H9 (cell line): ENCODE measurements around the gene NFKB1. TPM values are rescaled to one million over a fixed set of nuclear protein-coding genes. Genes with fewer than 3 reads are reported as not detected.

ENCODE experiments used
- DNase-seq: peaks from one replicate; pipeline ENCODE4 v3.0.0-alpha.2; 2017
- H2AFZ ChIP-seq: one replicate; pipeline ENCODE4 v1.6.1; 2013; ENCODE audit warnings: mild to moderate bottlenecking, low read length, control low read depth, moderate library complexity
- H2AK5ac ChIP-seq: 2 replicates; pipeline ENCODE4 v1.6.1; 2013; ENCODE audit warnings: low read length, control low read depth, mixed read lengths; ENCODE audit not compliant: insufficient read length
- H2BK120ac ChIP-seq: one replicate; pipeline ENCODE4 v1.6.1; 2013; ENCODE audit warnings: low read depth, mild to moderate bottlenecking, low read length, control low read depth, inconsistent platforms; ENCODE audit not compliant: poor library complexity, severe bottlenecking
- H2BK12ac ChIP-seq: 2 replicates; pipeline ENCODE4 v1.6.1; 2013; ENCODE audit warnings: low read length, control low read depth, mixed read lengths, low read depth; ENCODE audit not compliant: insufficient read length
- H2BK15ac ChIP-seq: 2 replicates; pipeline ENCODE4 v1.6.1; 2013; ENCODE audit warnings: low read depth, low read length, control low read depth
- H2BK20ac ChIP-seq: one replicate; pipeline ENCODE4 v1.6.1; 2013; ENCODE audit warnings: low read depth, mild to moderate bottlenecking, low read length, control low read depth, inconsistent platforms; ENCODE audit not compliant: poor library complexity, severe bottlenecking
- H2BK5ac ChIP-seq: 2 replicates; pipeline ENCODE4 v1.6.1; 2013; ENCODE audit warnings: low read length, control low read depth, mixed read lengths; ENCODE audit not compliant: insufficient read length
- H3K14ac ChIP-seq: 2 replicates; pipeline ENCODE4 v1.6.1; 2013; ENCODE audit warnings: low read length, control low read depth; ENCODE audit not compliant: insufficient read depth
- H3K18ac ChIP-seq: 2 replicates; pipeline ENCODE4 v1.6.1; 2013; ENCODE audit warnings: low read depth, mild to moderate bottlenecking, mixed read lengths, low read length, control low read depth; ENCODE audit not compliant: insufficient read length
- H3K23ac ChIP-seq: 2 replicates; pipeline ENCODE4 v1.6.1; 2013; ENCODE audit warnings: low read length, control low read depth, mixed read lengths, low read depth; ENCODE audit not compliant: insufficient read length
- H3K23me2 ChIP-seq: 2 replicates; pipeline ENCODE4 v1.6.1; 2013; ENCODE audit warnings: low read depth, mild to moderate bottlenecking, mixed read lengths, low read length, control low read depth; ENCODE audit not compliant: insufficient read length, poor library complexity, severe bottlenecking
- H3K27ac ChIP-seq: 2 replicates; pipeline ENCODE4 v1.5.1; 2013; ENCODE audit warnings: low read length, control low read depth, mixed read lengths, low read depth; ENCODE audit not compliant: insufficient read length
- H3K27me3 ChIP-seq: 2 replicates; pipeline ENCODE4 v1.6.1; 2013; ENCODE audit warnings: low read length, control low read depth, inconsistent platforms; ENCODE audit not compliant: insufficient read depth
- H3K4ac ChIP-seq: 2 replicates; pipeline ENCODE4 v1.6.1; 2013; ENCODE audit warnings: low read depth, mild to moderate bottlenecking, control low read depth, inconsistent platforms, low read length, moderate library complexity
- H3K4me1 ChIP-seq: 2 replicates; pipeline ENCODE4 v1.6.1; 2013; ENCODE audit warnings: low read length, control low read depth, inconsistent platforms; ENCODE audit not compliant: insufficient read depth
- H3K4me2 ChIP-seq: 2 replicates; pipeline ENCODE4 v1.6.1; 2013; ENCODE audit warnings: low read length, control low read depth, mixed read lengths; ENCODE audit not compliant: insufficient read length, insufficient read depth
- H3K56ac ChIP-seq: 2 replicates; pipeline ENCODE4 v1.6.1; 2013; ENCODE audit warnings: low read depth, mild to moderate bottlenecking, mixed read lengths, low read length, control low read depth; ENCODE audit not compliant: insufficient read length
- H3K79me1 ChIP-seq: 2 replicates; pipeline ENCODE4 v1.6.1; 2013; ENCODE audit warnings: low read depth, mild to moderate bottlenecking, moderate library complexity, low read length, control low read depth, inconsistent platforms; ENCODE audit not compliant: insufficient read depth, poor library complexity, severe bottlenecking
- H3K79me2 ChIP-seq: 2 replicates; pipeline ENCODE4 v1.6.1; 2013; ENCODE audit warnings: low read length, control low read depth, inconsistent platforms; ENCODE audit not compliant: insufficient read depth
- H3K9ac ChIP-seq: 2 replicates; pipeline ENCODE4 v1.6.1; 2013; ENCODE audit warnings: low read length, control low read depth, mixed read lengths; ENCODE audit not compliant: insufficient read length; ENCODE audit errors: extremely low read depth
- H3K9me3 ChIP-seq: one replicate; pipeline ENCODE4 v1.6.1; 2013; ENCODE audit warnings: low read depth, low read length, inconsistent platforms; ENCODE audit not compliant: control insufficient read depth
- H3T11ph ChIP-seq: one replicate; pipeline ENCODE4 v1.6.1; 2013; ENCODE audit warnings: mild to moderate bottlenecking, low read length, control low read depth, inconsistent platforms
- H4K20me1 ChIP-seq: one replicate; pipeline ENCODE4 v1.6.1; 2013; ENCODE audit not compliant: control insufficient read depth, insufficient read length, insufficient read depth
- H4K5ac ChIP-seq: 2 replicates; pipeline ENCODE4 v1.6.1; 2013; ENCODE audit warnings: low read depth, mild to moderate bottlenecking, mixed read lengths, low read length, control low read depth; ENCODE audit not compliant: insufficient read length
- H4K8ac ChIP-seq: replicated peaks from 2 replicates; pipeline ENCODE4 v1.6.1; 2013; ENCODE audit warnings: low read length, control low read depth, mixed read lengths, low read depth; ENCODE audit not compliant: insufficient read length
- H4K91ac ChIP-seq: 2 replicates; pipeline ENCODE4 v1.6.1; 2013; ENCODE audit warnings: low read depth, mild to moderate bottlenecking, moderate library complexity, mixed read lengths, low read length, control low read depth; ENCODE audit not compliant: insufficient read length
- H3K27ac Mint-ChIP-seq, 3 experiments: 2 replicates in 2 of 3; 3 replicates in 1 of 3; pipeline ENCODE4 v1.8.0; 2020 to 2021; ENCODE audit warnings: mixed read lengths in 3 of 3, mild to moderate bottlenecking in 1 of 3, moderate library complexity in 1 of 3
- H3K27me3 Mint-ChIP-seq: 2 replicates; pipeline ENCODE4 v1.8.0; 2021; ENCODE audit warnings: low read depth, mild to moderate bottlenecking, moderate library complexity, mixed read lengths
- H3K36me3 Mint-ChIP-seq, 3 experiments: 2 replicates in 2 of 3; 3 replicates in 1 of 3; pipeline ENCODE4 v1.8.0; 2020 to 2021; ENCODE audit warnings: low read depth in 3 of 3, mixed read lengths in 3 of 3; ENCODE audit not compliant: insufficient read depth in 1 of 3
- H3K4me1 Mint-ChIP-seq, 2 experiments: 2 replicates each; pipeline ENCODE4 v1.8.0; 2020; ENCODE audit warnings: mixed read lengths in 2 of 2
- H3K4me3 Mint-ChIP-seq, 2 experiments: 2 replicates in 1 of 2; 3 replicates in 1 of 2; pipeline ENCODE4 v1.8.0; 2020 to 2021; ENCODE audit warnings: mild to moderate bottlenecking in 2 of 2, mixed read lengths in 2 of 2, moderate library complexity in 1 of 2
- H3K9me3 Mint-ChIP-seq, 2 experiments: 2 replicates in 1 of 2; 3 replicates in 1 of 2; pipeline ENCODE4 v1.8.0; 2020; ENCODE audit warnings: mild to moderate bottlenecking in 2 of 2, mixed read lengths in 2 of 2, moderate library complexity in 1 of 2
- WGBS: extraction: QIAGEN DNeasy Blood & Tissue Kit; methylation state at CpG from one replicate; pipeline ENCODE4 v1.1.7; 2013; ENCODE audit warnings: missing lambda C conversion rate, low lambda C conversion rate, mixed read lengths; ENCODE audit not compliant: insufficient read length; ENCODE audit errors: extremely low coverage; 5-methylcytosine and 5-hydroxymethylcytosine counted together
- total RNA-seq: library from RNA; stranded (reverse); gene quantifications from 2 replicates; pipeline ENCODE4 v1.2.1, GENCODE V29; 2021
- TF ChIP-seq, protein P1 (sequence below): fragments of 200-600 bp; sonication (generic); conservative IDR thresholded peaks from 3 replicates; pipeline ENCODE4 v1.8.0; 2021; ENCODE audit warnings: antibody characterized with exemption, mild to moderate bottlenecking

NFKB1 gene
- total RNA-seq, 1 experiment from 2014 or later = 5.7 TPM

DNA sequence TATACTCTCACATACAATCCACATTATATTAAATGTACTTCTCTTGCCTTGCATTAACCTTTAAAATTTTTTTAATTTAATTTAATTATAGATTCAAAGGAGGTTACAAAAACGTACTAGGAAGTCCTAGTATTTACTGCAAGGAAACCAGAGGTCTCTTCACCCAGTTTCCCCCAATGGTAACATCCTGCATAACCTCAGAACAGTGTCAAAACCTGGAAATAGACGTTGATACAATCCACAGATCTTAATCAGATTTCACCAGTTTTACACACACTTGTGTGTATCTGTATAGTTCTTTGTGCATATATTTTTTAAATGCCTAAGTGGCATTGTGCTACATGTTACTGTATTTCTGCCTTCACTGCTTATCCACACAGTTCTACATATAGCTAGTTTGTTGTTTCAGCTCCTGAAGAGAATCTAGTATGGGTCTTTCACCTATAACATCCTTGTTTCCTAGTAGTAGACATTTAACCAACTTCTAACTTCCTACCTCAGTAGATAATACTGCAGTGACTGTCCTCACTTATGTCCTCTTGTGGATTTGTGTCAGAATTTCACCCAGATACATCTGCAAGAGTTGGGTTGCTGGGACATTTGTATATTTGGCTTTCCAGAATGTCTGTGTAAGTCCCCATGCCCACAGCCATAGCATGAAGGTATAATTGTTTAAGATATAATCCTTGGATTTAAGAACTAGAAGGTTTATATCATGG is 103.2 kb downstream of the NFKB1 start:
- H3K14ac ChIP-seq = no peak overlapping the region
- H2AFZ ChIP-seq = no peak overlapping the region
- no peak overlapping the region for H3K56ac ChIP-seq
- no peaks in the 10 kb centered on the region for H3K79me2 ChIP-seq
- no peak overlapping the region for H3K27ac ChIP-seq
- H3K4me2 ChIP-seq = no peak overlapping the region
- no peaks in the 10 kb centered on the region for H3K9me3 ChIP-seq
- H2BK120ac ChIP-seq = no peak overlapping the region
- no peak overlapping the region for H3K27ac Mint-ChIP-seq
- H3K9ac ChIP-seq = no peak overlapping the region
- no peak overlapping the region for H3K4me3 Mint-ChIP-seq
- no peak overlapping the region for H4K91ac ChIP-seq
- H3K23ac ChIP-seq = no peak overlapping the region
- H4K20me1 ChIP-seq = no peaks in the 10 kb centered on the region
- no peak overlapping the region for H2BK20ac ChIP-seq
- H3K36me3 Mint-ChIP-seq = peaks cover 0 to 5% (median 0%) of the 10 kb centered on the region in 3 experiments; a peak in 2 of 7 replicates
- H2BK5ac ChIP-seq = no peak overlapping the region
- H3K23me2 ChIP-seq = no peaks in the 10 kb centered on the region
- no peak overlapping the region for H2BK15ac ChIP-seq
- no peak overlapping the region for H2BK12ac ChIP-seq
- DNase-seq = no peak
- no peaks in the 10 kb centered on the region for H3K4me1 ChIP-seq
- no peak overlapping the region for H3K18ac ChIP-seq
- no peak overlapping the region for H3K4ac ChIP-seq
- H3K79me1 ChIP-seq = no peaks in the 10 kb centered on the region
- no peaks in the 10 kb centered on the region for H3K27me3 Mint-ChIP-seq
- no peak overlapping the region for H2AK5ac ChIP-seq
- TF ChIP-seq, protein P1, sequence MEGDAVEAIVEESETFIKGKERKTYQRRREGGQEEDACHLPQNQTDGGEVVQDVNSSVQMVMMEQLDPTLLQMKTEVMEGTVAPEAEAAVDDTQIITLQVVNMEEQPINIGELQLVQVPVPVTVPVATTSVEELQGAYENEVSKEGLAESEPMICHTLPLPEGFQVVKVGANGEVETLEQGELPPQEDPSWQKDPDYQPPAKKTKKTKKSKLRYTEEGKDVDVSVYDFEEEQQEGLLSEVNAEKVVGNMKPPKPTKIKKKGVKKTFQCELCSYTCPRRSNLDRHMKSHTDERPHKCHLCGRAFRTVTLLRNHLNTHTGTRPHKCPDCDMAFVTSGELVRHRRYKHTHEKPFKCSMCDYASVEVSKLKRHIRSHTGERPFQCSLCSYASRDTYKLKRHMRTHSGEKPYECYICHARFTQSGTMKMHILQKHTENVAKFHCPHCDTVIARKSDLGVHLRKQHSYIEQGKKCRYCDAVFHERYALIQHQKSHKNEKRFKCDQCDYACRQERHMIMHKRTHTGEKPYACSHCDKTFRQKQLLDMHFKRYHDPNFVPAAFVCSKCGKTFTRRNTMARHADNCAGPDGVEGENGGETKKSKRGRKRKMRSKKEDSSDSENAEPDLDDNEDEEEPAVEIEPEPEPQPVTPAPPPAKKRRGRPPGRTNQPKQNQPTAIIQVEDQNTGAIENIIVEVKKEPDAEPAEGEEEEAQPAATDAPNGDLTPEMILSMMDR = no peak
- no peaks in the 10 kb centered on the region for H3K27me3 ChIP-seq
- H3K9me3 Mint-ChIP-seq = no peaks in the 10 kb centered on the region
- peaks cover 0 to 4% of the 10 kb centered on the region in 2 experiments; a peak in 1 of 4 replicates for H3K4me1 Mint-ChIP-seq
- H4K5ac ChIP-seq = no peak overlapping the region
- no peak overlapping the region for H4K8ac ChIP-seq
- no peak overlapping the region for H3T11ph ChIP-seq
- WGBS = no CpG with 5 or more reads among the region's 2 CpGs
